HuH-7.5 (cell line): ENCODE data around the gene GBP1.
"Not testable (repeated sequence)": the region's sequence is repeated elsewhere in the genome, so short reads cannot be mapped to it uniquely, and the experiment has no call there.

Experiments used
- DNase-seq: peaks from one replicate; pipeline ENCODE4 v3.0.0; 2011; ENCODE audit warnings: low spot score

Gene GBP1

GRCh38 chr1:89051955-89052312, 13.1 kb downstream of the GBP1 start:
- no peak for DNase-seq

- DNase-seq: no peak
Observed at GRCh38 chr1:89051300-89051954, 13.6 kb downstream of the GBP1 start.

- no peak for DNase-seq
Observed at GRCh38 chr1:89050649-89051033, 14.4 kb downstream of the GBP1 start.

GRCh38 chr1:89049901-89050648, 14.9 kb downstream of the GBP1 start:
- not testable (repeated sequence) for DNase-seq

GRCh38 chr1:89049187-89049586, 15.8 kb downstream of the GBP1 start:
- not testable (repeated sequence) for DNase-seq

GRCh38 chr1:89047734-89048133, 17.3 kb downstream of the GBP1 start:
- DNase-seq: no peak

GRCh38 chr1:89046318-89047183, 18.5 kb downstream of the GBP1 start:
- not testable (repeated sequence) for DNase-seq

- DNase-seq: peak; percentile 12
Observed at GRCh38 chr1:89044970-89045721, 19.9 kb downstream of the GBP1 start.

GRCh38 chr1:89043940-89044339, 21.1 kb downstream of the GBP1 start:
- no peak for DNase-seq

- DNase-seq: no peak
Observed at GRCh38 chr1:89042491-89042890, 22.5 kb downstream of the GBP1 start.

GRCh38 chr1:89041721-89042120, 23.3 kb downstream of the GBP1 start:
- DNase-seq: no peak

GRCh38 chr1:89041119-89041641, 23.8 kb downstream of the GBP1 start:
- DNase-seq: no peak

GRCh38 chr1:89040315-89040626, 24.7 kb downstream of the GBP1 start:
- DNase-seq: no peak

GRCh38 chr1:89037186-89037585, 27.8 kb downstream of the GBP1 start:
- no peak for DNase-seq

- no peak for DNase-seq
Observed at GRCh38 chr1:89035080-89035479, 29.9 kb downstream of the GBP1 start.

- DNase-seq: not testable (repeated sequence)
Observed at GRCh38 chr1:89034004-89034403, 31.0 kb downstream of the GBP1 start.

GRCh38 chr1:89029051-89029450, 36.0 kb downstream of the GBP1 start:
- not testable (repeated sequence) for DNase-seq

GRCh38 chr1:89025928-89026327, 39.1 kb downstream of the GBP1 start:
- DNase-seq: no peak

- DNase-seq: no peak
Observed at GRCh38 chr1:89023026-89023425, 42.0 kb downstream of the GBP1 start.

- DNase-seq: no peak
Observed at GRCh38 chr1:89022167-89022959, 42.6 kb downstream of the GBP1 start, which contains the start of gene GBP3. GBP3 (minus strand) TSS chr1:89022866; CDS start chr1:89020721, 2,145 bp downstream.

GRCh38 chr1:89018318-89018717, 46.7 kb downstream of the GBP1 start:
- not testable (repeated sequence) for DNase-seq
